PC-9 (cell line): Measurements from ENCODE around the gene SCAMP1.

Source experiments
- EZH2 ChIP-seq: fragments of 200-600 bp; sonication (generic); IDR thresholded peaks from 2 replicates; pipeline ENCODE4 v1.8.0; 2017; ENCODE audit warnings: antibody characterized with exemption, low read depth
- TF ChIP-seq, protein P1 (sequence below): fragments of 200-600 bp; sonication (generic); conservative IDR thresholded peaks from 2 replicates; pipeline ENCODE4 v1.6.1; 2017; ENCODE audit warnings: mixed run types, antibody characterized with exemption, mild to moderate bottlenecking, moderate library complexity

DNA sequence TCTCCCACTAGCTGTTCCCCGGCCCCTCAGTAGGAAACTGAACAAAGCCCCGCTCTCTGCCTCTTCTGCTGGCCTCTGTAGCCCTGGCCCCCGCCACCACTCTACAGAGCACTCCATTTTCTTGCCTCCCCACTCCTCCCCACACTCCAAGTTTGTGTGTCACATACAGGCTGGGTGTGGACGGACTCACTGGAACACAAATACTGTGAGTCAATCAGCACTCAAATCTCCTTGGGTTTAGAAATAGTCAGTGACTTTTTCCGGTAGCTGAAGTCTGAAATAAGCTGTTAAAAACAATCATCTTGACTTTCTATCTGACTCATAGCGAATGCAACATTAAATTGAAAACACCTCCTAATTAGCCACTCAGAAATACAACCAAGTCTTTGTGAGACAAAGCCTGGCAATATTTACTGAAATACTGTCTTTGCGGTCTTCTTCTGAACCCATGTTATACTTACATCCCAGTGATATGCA, 165.7 kb downstream of the SCAMP1 start:
- TF ChIP-seq, protein P1, sequence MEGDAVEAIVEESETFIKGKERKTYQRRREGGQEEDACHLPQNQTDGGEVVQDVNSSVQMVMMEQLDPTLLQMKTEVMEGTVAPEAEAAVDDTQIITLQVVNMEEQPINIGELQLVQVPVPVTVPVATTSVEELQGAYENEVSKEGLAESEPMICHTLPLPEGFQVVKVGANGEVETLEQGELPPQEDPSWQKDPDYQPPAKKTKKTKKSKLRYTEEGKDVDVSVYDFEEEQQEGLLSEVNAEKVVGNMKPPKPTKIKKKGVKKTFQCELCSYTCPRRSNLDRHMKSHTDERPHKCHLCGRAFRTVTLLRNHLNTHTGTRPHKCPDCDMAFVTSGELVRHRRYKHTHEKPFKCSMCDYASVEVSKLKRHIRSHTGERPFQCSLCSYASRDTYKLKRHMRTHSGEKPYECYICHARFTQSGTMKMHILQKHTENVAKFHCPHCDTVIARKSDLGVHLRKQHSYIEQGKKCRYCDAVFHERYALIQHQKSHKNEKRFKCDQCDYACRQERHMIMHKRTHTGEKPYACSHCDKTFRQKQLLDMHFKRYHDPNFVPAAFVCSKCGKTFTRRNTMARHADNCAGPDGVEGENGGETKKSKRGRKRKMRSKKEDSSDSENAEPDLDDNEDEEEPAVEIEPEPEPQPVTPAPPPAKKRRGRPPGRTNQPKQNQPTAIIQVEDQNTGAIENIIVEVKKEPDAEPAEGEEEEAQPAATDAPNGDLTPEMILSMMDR, result no peak
- no peak for TF ChIP-seq EZH2
